ENCODE data around the gene EMP3.

EMP3 gene, protein sequence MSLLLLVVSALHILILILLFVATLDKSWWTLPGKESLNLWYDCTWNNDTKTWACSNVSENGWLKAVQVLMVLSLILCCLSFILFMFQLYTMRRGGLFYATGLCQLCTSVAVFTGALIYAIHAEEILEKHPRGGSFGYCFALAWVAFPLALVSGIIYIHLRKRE

GRCh38 chr19:48325265-48325910 is at the start of gene EMP3:
Gene EMP3 (plus strand): TSS chr19:48325552. CDS start chr19:48326845, 1,293 bp downstream.
- ATAC-seq (ENCODE audit: insufficient read depth, low read depth): peak; percentile 26
- Histone ChIP-seq H3K9ac (ENCODE audit: low read depth, low read length) (peak within 1 kb of the TSS; percentile 46; the same call in 1 of the 2 replicates), H3K4me3 (ENCODE audit: low read depth in 1 of 2, low read length in 2 of 2) (peak within 1 kb of the TSS in 1 of 2 experiments; percentile 40; a peak in 2 of 4 replicates), H3K4me1 (ENCODE audit: insufficient read depth, low read length) (peaks cover 46% of the 10 kb centered on the region), H3K4me2 (ENCODE audit: insufficient read depth, low read length) (peak within 1 kb of the TSS; percentile 63), H3K9me3 (ENCODE audit: insufficient read depth, low read length, severe bottlenecking) (no peaks in the 10 kb centered on the region), H3K79me2 (ENCODE audit: insufficient read depth, low read length) (no peaks in the 10 kb centered on the region), H3K36me3 (ENCODE audit: insufficient read depth, low read length) (no peaks in the 10 kb centered on the region; the same call in 1 of the 2 replicates), H2AFZ (ENCODE audit: low read depth, low read length) (0 out of 2 replicates have a peak within 1 kb of the TSS, but pooled peaks have one; percentile 3), H3K27ac (ENCODE audit: low read length) (no peak within 1 kb of the TSS), H3K27me3 (ENCODE audit: insufficient read depth, low read length, poor library complexity) (no peaks in the 10 kb centered on the region), H4K20me1 (ENCODE audit: insufficient read depth, low read length) (peaks cover 7% of the 10 kb centered on the region)
- TF ChIP-seq EZH2 (IDR thresholded peaks at IDR 0.05; ENCODE audit: borderline replicate concordance, low read depth, low read length, severe bottlenecking) (no peak), CTCF (IDR thresholded peaks at IDR 0.05; ENCODE audit: borderline replicate concordance, extremely low read depth, low read length, poor library complexity, severe bottlenecking) (no peak)
- DNase-seq: peak; percentile 83

- no peak overlapping the region for H3K27ac ChIP-seq (ENCODE audit: low read length)
- no peak overlapping the region for H3K9ac ChIP-seq (ENCODE audit: low read depth, low read length)
- no peaks in the 10 kb centered on the region for H3K36me3 ChIP-seq (ENCODE audit: insufficient read depth, low read length)
- no peaks in the 10 kb centered on the region for H3K4me1 ChIP-seq (ENCODE audit: insufficient read depth, low read length)
- no peaks in the 10 kb centered on the region for H4K20me1 ChIP-seq (ENCODE audit: insufficient read depth, low read length)
- peaks cover 5% of the 10 kb centered on the region for H3K9me3 ChIP-seq (ENCODE audit: insufficient read depth, low read length, severe bottlenecking)
- no peak overlapping the region for H3K4me3 ChIP-seq (ENCODE audit: low read depth in 1 of 2, low read length in 2 of 2)
- no peaks in the 10 kb centered on the region for H3K79me2 ChIP-seq (ENCODE audit: insufficient read depth, low read length)
- H2AFZ ChIP-seq (ENCODE audit: low read depth, low read length): no peak overlapping the region
- DNase-seq: no peak
- H3K4me2 ChIP-seq (ENCODE audit: insufficient read depth, low read length): no peak overlapping the region
- no peak for TF ChIP-seq EZH2 (IDR thresholded peaks at IDR 0.05; ENCODE audit: borderline replicate concordance, low read depth, low read length, severe bottlenecking)
- TF ChIP-seq CTCF (IDR thresholded peaks at IDR 0.05; ENCODE audit: borderline replicate concordance, extremely low read depth, low read length, poor library complexity, severe bottlenecking): no peak
- H3K27me3 ChIP-seq (ENCODE audit: insufficient read depth, low read length, poor library complexity): no peaks in the 10 kb centered on the region
- no peak for ATAC-seq (ENCODE audit: insufficient read depth, low read depth)
Observed at GRCh38 chr19:48279747-48280146, 45.6 kb upstream of the EMP3 start.

- TF ChIP-seq CTCF (IDR thresholded peaks at IDR 0.05; ENCODE audit: borderline replicate concordance, extremely low read depth, low read length, poor library complexity, severe bottlenecking) (no peak), EZH2 (IDR thresholded peaks at IDR 0.05; ENCODE audit: borderline replicate concordance, low read depth, low read length, severe bottlenecking) (no peak)
- Histone ChIP-seq H3K4me2 (ENCODE audit: insufficient read depth, low read length) (no peak overlapping the region), H4K20me1 (ENCODE audit: insufficient read depth, low read length) (no peaks in the 10 kb centered on the region), H3K79me2 (ENCODE audit: insufficient read depth, low read length) (no peaks in the 10 kb centered on the region), H3K27me3 (ENCODE audit: insufficient read depth, low read length, poor library complexity) (peaks cover 2% of the 10 kb centered on the region), H3K4me3 (ENCODE audit: low read depth in 1 of 2, low read length in 2 of 2) (no peak overlapping the region), H3K27ac (ENCODE audit: low read length) (no peak overlapping the region), H3K4me1 (ENCODE audit: insufficient read depth, low read length) (no peaks in the 10 kb centered on the region), H3K9ac (ENCODE audit: low read depth, low read length) (no peak overlapping the region), H2AFZ (ENCODE audit: low read depth, low read length) (no peak overlapping the region), H3K9me3 (ENCODE audit: insufficient read depth, low read length, severe bottlenecking) (peaks cover 5% of the 10 kb centered on the region), H3K36me3 (ENCODE audit: insufficient read depth, low read length) (no peaks in the 10 kb centered on the region)
- DNase-seq: no peak
- ATAC-seq (ENCODE audit: insufficient read depth, low read depth): no peak
Observed at GRCh38 chr19:48283908-48284307, 41.4 kb upstream of the EMP3 start.
